Measurements from ENCODE around the gene VPS41.

DNA sequence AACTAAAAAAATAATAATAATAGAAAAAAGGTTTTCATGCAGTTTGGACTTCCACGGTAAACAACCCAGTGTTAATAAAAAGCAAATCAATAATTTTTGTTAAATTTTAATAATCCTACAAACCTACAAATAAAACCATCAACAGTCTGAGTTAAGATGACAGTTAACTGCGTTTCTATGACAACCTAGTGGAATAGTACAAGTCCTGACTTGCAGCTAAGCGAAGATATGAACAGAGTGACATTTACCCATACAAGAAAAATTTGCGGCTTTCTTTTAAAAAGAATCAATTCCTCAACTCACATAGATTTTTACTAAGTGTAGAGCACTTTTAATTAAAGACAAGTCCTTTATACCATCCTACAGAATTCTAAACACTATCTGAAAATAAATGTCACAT is 35.6 kb downstream of the VPS41 start:
- TF ChIP-seq, protein P1, sequence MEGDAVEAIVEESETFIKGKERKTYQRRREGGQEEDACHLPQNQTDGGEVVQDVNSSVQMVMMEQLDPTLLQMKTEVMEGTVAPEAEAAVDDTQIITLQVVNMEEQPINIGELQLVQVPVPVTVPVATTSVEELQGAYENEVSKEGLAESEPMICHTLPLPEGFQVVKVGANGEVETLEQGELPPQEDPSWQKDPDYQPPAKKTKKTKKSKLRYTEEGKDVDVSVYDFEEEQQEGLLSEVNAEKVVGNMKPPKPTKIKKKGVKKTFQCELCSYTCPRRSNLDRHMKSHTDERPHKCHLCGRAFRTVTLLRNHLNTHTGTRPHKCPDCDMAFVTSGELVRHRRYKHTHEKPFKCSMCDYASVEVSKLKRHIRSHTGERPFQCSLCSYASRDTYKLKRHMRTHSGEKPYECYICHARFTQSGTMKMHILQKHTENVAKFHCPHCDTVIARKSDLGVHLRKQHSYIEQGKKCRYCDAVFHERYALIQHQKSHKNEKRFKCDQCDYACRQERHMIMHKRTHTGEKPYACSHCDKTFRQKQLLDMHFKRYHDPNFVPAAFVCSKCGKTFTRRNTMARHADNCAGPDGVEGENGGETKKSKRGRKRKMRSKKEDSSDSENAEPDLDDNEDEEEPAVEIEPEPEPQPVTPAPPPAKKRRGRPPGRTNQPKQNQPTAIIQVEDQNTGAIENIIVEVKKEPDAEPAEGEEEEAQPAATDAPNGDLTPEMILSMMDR (IDR thresholded peaks at IDR 0.05; ENCODE audit: low read depth, low read length): no peak
- no peak for TF ChIP-seq MAX (IDR thresholded peaks at IDR 0.05; ENCODE audit: low read depth, low read length)

Data from NB4 (cell line).